K562 (cell line): ENCODE measurements around the gene TMEM117. TPM values are rescaled to one million over a fixed set of nuclear protein-coding genes. Genes with fewer than 3 reads are reported as not detected.

Experiments used
- COPS2 ChIP-seq: fragments of 450-650 bp; conservative IDR thresholded peaks from 2 replicates; pipeline ENCODE4 v1.6.1; 2016; ENCODE audit warnings: mild to moderate bottlenecking, moderate library complexity
- CREB3L1 ChIP-seq: fragments of 450-650 bp; IDR thresholded peaks from 2 replicates; pipeline ENCODE4 v1.6.1; 2014; ENCODE audit warnings: low read depth, mild to moderate bottlenecking, moderate library complexity, borderline replicate concordance
- RBFOX2 ChIP-seq: fragments of 200-400 bp; formaldehyde crosslinking; IDR thresholded peaks from 2 replicates; pipeline ENCODE4 v1.6.1; 2017; ENCODE audit warnings: low read depth, mild to moderate bottlenecking, low read length, moderate library complexity
- RBM34 ChIP-seq: fragments of 200-400 bp; formaldehyde crosslinking; IDR thresholded peaks from 2 replicates; pipeline ENCODE4 v1.6.1; 2018; ENCODE audit warnings: low read length, borderline replicate concordance; ENCODE audit not compliant: insufficient read depth
- TCF7L2 ChIP-seq: fragments of 150-350 bp; IDR thresholded peaks from 2 replicates; pipeline ENCODE4 v1.6.1; 2016; ENCODE audit warnings: low read depth, mild to moderate bottlenecking, low read length, moderate library complexity
- ZBTB40 ChIP-seq, 2 experiments: fragments of 450-650 bp in 1 of 2; sonication (generic) in 1 of 2; formaldehyde crosslinking in 1 of 2; IDR thresholded peaks; 2 replicates each; pipeline versions ENCODE4 v1.7.1 to v1.9.0; 2016 to 2022; ENCODE audit warnings: inconsistent platforms in 1 of 2, mild to moderate bottlenecking in 1 of 2, missing genetic modification reagents in 1 of 2
- polyA plus RNA-seq, 8 experiments: library from polyadenylated mRNA; depleted of rRNA in 4 of 8; stranded (reverse) in 5 of 8; unstranded in 3 of 8; fragments of >200 nt; fragmentation: Nextera tagmentation in 2 of 8; fragmentation: Illumina TruSeq in 1 of 8; extraction: Ambion mirVana in 2 of 8; extraction: Trizol in 1 of 8; gene quantifications; 2 replicates each; pipeline versions ENCODE4 v1.2.1 to v1.2.3, GENCODE V29; 2011 to 2014; ENCODE audit warnings: inconsistent platforms in 1 of 8, missing spikeins in 1 of 8
- total RNA-seq, 7 experiments: library from RNA; depleted of rRNA in 6 of 7; stranded (reverse); fragments of >200 nt in 6 of 7; fragmentation: Illumina TruSeq in 2 of 7; extraction: Trizol in 2 of 7; gene quantifications; 2 replicates each; pipeline versions ENCODE4 v1.2.1 to v1.2.3, GENCODE V29; 2011 to 2021; ENCODE audit warnings: low replicate concordance in 1 of 7

Gene TMEM117
- total and polyA plus RNA-seq, 9 of the 15 experiments (the other 6 are each of a cell fraction or from before 2014, with no cell fraction given): 0.31 to 2.8 (median 1.0) TPM

GRCh38 chr12:44114906-44115305, 279.0 kb downstream of the TMEM117 start (continued):
- no peak for TF ChIP-seq ZBTB40 (IDR thresholded peaks at IDR 0.05)
- TF ChIP-seq ZBTB40 (CRISPR knock-in tag; IDR thresholded peaks at IDR 0.05): no peak
- TF ChIP-seq TCF7L2: no peak
- TF ChIP-seq RBM34: no peak
- no peak for TF ChIP-seq COPS2
- TF ChIP-seq CREB3L1: no peak
- no peak for TF ChIP-seq RBFOX2
